LNCAP (cell line): ENCODE measurements around the gene SLC37A2.

Experiments
- CTCF ChIP-seq: fragments of 450-650 bp; IDR thresholded peaks from 2 replicates; pipeline ENCODE4 v1.5.1; 2017; ENCODE audit warnings: mild to moderate bottlenecking

The SLC37A2 gene

DNA sequence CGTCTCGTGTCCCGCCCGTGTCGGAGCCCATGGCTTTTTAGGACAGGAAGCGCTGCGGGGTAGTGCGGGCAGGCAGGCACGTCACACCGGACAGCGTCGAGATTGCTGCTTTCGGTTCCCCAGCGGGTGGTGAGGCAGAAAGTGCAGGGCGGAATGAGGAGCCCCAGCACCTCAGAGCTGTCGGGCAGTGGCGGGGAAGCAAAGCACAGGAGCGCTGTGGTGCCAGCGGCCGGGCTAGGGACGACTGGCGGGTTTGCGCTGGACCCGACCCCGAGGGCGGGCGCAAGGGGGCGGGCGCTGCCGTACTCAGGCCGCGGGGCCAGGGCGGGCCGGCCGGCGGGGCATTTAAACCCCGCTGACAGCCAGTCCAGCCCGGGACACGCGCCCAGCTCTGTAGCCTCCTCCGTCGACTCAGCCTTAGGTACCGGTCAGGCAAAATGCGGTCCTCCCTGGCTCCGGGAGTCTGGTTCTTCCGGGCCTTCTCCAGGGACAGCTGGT lies at the start of gene SLC37A2:
Gene SLC37A2 (plus strand): TSS at position 375 of the 498 bp plus-strand sequence. CDS start 63 bp downstream, at position 438.
- no peak for TF ChIP-seq CTCF

DNA sequence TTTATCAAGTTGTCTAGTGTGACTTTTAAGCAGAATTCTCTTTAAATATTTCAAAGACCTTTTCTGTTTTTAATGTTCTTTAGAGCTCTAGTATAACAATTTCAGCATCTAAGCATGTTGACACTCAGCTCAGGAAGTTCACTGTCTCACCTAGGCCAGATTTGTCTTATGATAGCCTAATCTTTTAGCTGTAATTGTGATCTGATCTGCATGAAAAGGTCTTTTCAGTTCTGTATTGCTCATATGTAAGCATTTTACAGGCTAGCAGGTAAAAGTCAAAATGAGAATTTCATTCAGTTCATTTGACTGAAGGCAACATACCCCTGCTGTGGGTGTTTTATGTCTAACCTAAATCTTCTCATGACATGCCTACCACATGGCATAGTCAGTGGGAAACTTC lies 46.7 kb upstream of the SLC37A2 start:
- TF ChIP-seq CTCF: no peak

DNA sequence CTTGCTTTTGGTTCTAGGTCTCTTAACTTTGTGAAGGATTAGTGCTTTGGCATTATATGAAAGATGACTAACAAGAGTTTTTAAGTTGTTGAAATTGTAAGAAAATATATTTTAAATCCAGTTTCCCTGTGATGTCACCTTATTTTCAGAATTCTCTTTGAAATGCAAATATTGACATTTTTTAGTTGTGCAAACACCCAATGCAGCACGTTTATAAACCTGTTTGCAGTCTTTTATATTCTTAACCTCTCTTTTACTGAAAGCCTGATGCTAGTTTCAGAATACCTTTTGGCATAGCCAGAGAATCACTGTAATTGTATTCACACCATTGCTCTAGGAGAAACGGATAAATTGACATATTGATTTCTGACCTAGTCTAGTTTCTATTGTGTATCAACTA lies 42.8 kb upstream of the SLC37A2 start:
- no peak for TF ChIP-seq CTCF

- TF ChIP-seq CTCF: no peak
Measured at GRCh38 chr11:125022551-125022950, 40.6 kb upstream of the SLC37A2 start.

DNA sequence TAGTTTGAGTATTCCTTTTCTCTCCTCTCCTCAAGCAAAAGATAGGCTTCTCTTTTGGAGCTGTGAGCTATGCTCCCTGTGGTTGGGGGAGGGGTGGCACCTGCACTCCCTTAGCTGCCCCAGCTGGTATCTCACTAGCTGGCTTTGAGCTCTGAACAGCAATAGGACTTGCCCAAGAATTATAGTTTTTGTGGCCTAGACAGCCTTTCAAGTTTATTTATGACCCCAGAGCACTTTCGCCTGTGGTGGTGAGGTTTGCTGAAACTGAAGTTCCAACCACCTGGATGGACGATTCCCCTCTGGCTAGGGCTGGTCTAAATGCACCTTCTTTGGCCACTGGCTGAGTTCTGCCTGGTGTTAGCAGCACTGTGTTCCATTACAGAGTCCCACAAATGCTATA lies 37.1 kb upstream of the SLC37A2 start:
- TF ChIP-seq CTCF: no peak

GRCh38 chr11:125036933-125037332 lies 26.2 kb upstream of the SLC37A2 start:
- TF ChIP-seq CTCF: no peak

GRCh38 chr11:125049164-125049792 lies 13.8 kb upstream of the SLC37A2 start:
- TF ChIP-seq CTCF: no peak

DNA sequence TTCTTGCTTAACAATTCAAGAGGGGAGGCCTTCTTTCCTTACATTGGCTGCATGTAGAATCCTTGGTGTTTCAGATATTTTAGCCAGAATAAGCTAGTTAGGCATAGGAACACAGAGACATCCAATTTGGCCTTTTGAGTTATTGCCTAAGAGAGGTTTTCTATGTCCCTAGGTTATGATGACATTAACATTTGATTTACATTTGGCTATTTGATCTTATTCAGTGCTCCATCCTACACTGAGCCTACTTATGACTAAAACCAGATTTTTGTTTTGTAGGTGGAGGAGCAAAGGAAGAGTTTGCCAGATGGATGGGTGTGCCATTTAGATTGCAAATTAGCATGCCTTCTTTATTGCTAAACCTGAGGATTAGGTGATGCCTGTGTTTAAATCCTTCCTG lies 11.1 kb upstream of the SLC37A2 start:
- no peak for TF ChIP-seq CTCF
